22Rv1 (cell line): ENCODE data around the gene SETD1A.

Experiments
- CTCF ChIP-seq: fragments of 450-650 bp; IDR thresholded peaks from 2 replicates; pipeline ENCODE4 v1.5.1; 2017; ENCODE audit warnings: mild to moderate bottlenecking
- ZFX ChIP-seq: fragments of 450-650 bp; IDR thresholded peaks from 2 replicates; pipeline ENCODE4 v1.6.1; 2017; ENCODE audit warnings: antibody characterized with exemption, borderline replicate concordance

- TF ChIP-seq CTCF, result no peak
- no peak for TF ChIP-seq ZFX
Observed at GRCh38 chr16:30986129-30986991, 28.8 kb downstream of the SETD1A start.
